ENCODE measurements around the gene PNPO.

GRCh38 chr17:47955497-47956461, 14.4 kb downstream of the PNPO start:
- TF ChIP-seq CTCF (IDR thresholded peaks at IDR 0.05; ENCODE audit: poor library complexity) (no peak), EZH2phosphoT487 (IDR thresholded peaks at IDR 0.05; ENCODE audit: low read depth, severe bottlenecking, unreplicated experiment) (no peak), EZH2 (IDR thresholded peaks at IDR 0.05; ENCODE audit: borderline replicate concordance) (no peak)

Measured in hepatocyte (in vitro differentiated cells).